GM21515 (cell line): Measurements from ENCODE around the gene CEP72.
"Not testable (repeated sequence)": the region's sequence is repeated elsewhere in the genome, so short reads cannot be mapped to it uniquely, and the experiment has no call there.

Experiments used
- ATAC-seq: cut with Tn5 transposase; IDR thresholded peaks from one replicate; pipeline ENCODE4 v1.9.1; 2021; ENCODE audit not compliant: unreplicated experiment

The CEP72 gene

GRCh38 chr5:595285-595875 lies 16.8 kb upstream of the CEP72 start:
- no peak for ATAC-seq

- ATAC-seq, result no peak
These were observed 14.1 kb upstream of the CEP72 start for GRCh38 chr5:597871-598563.

- no peak for ATAC-seq
These were observed 13.6 kb upstream of the CEP72 start for GRCh38 chr5:598564-598890.

GRCh38 chr5:600886-601541 lies 11.1 kb upstream of the CEP72 start:
- ATAC-seq, result no peak

- ATAC-seq, result no peak
These were observed 10.2 kb upstream of the CEP72 start for GRCh38 chr5:601771-602465.

- ATAC-seq, result no peak
These were observed 9.6 kb upstream of the CEP72 start for GRCh38 chr5:602466-603035.

GRCh38 chr5:603081-603998 lies 8.8 kb upstream of the CEP72 start:
- ATAC-seq, result no peak

- ATAC-seq, result no peak
These were observed 7.7 kb upstream of the CEP72 start for GRCh38 chr5:604391-604831.

- not testable (repeated sequence) for ATAC-seq
These were observed 7.0 kb upstream of the CEP72 start for GRCh38 chr5:605090-605489.

GRCh38 chr5:606061-606460 lies 6.1 kb upstream of the CEP72 start:
- ATAC-seq, result no peak

- no peak for ATAC-seq
These were observed 5.4 kb upstream of the CEP72 start for GRCh38 chr5:606526-607399.

- peak; percentile 45 for ATAC-seq
These were observed 4.4 kb upstream of the CEP72 start for GRCh38 chr5:607541-608428.

- no peak for ATAC-seq
These were observed 3.4 kb upstream of the CEP72 start for GRCh38 chr5:608429-609370.

- ATAC-seq, result no peak
These were observed 2.6 kb upstream of the CEP72 start for GRCh38 chr5:609506-609905.

- ATAC-seq, result no peak
These were observed 2.0 kb upstream of the CEP72 start for GRCh38 chr5:610011-610743.
